Neuron (in vitro differentiated cells): ENCODE data around the gene PLA2G4F.

ENCODE experiments used
- H2AFZ ChIP-seq: one replicate; pipeline ENCODE4 v1.6.1; 2013; ENCODE audit warnings: low read depth, mild to moderate bottlenecking, inconsistent platforms, low read length, moderate library complexity
- H3K27me3 ChIP-seq: one replicate; pipeline ENCODE4 v1.6.1; 2013; ENCODE audit warnings: low read length; ENCODE audit not compliant: insufficient read depth
- H3K36me3 ChIP-seq: one replicate; pipeline ENCODE4 v1.6.1; 2013; ENCODE audit warnings: low read length; ENCODE audit not compliant: insufficient read depth
- H3K4me1 ChIP-seq: one replicate; pipeline ENCODE4 v1.6.1; 2013; ENCODE audit warnings: low read length; ENCODE audit not compliant: insufficient read depth
- H3K4me3 ChIP-seq: 2 replicates; pipeline ENCODE4 v1.5.1; 2013; ENCODE audit warnings: mild to moderate bottlenecking, low read length, moderate library complexity
- H3K9me3 ChIP-seq: one replicate; pipeline ENCODE4 v1.6.1; 2013; ENCODE audit warnings: low read length

The PLA2G4F gene

DNA sequence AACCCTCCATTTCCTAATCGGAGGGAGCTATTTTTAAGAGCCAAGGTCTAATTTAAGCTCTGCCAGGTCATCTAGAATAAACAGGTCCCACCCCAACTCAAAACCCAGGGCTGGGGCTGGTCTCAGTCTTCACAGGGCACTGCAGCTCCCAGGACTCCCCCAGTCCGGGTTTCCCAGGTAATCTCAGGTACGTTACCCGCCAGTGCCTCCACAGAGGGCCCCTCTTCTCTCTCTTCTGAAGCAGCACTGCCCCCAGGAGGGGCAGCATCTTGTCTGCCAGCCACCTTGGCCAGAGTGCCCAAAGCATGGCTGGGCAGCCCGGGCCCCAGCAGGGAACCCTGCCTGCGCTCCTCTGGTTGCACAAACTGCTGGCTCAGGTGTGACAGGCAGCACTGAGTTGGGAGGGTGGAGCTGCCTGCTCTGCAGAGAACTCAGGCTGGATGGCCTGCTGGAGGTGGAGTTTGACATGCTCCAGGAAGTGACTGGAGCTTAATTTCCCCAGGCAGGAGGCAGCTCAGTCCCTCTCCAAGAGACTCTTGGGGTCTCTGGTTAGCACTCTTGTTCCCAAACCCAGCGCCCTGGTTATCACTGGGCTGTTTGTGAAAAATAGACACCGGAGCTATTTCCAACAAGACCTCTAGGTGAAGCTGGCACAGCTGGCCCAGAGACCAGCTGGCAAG lies at the start of gene PLA2G4F:
PLA2G4F (minus strand) TSS at position 394 of the 680 bp plus-strand sequence; CDS start at position 307, 87 bp downstream.
- Histone ChIP-seq H3K4me1 (no peaks in the 10 kb centered on the region), H3K27me3 (no peaks in the 10 kb centered on the region), H3K4me3 (no peak within 1 kb of the TSS), H3K36me3 (peaks cover 30% of the 10 kb centered on the region), H3K9me3 (no peaks in the 10 kb centered on the region), H2AFZ (no peak within 1 kb of the TSS)

GRCh38 chr15:42203891-42204290 lies 47.5 kb upstream of the PLA2G4F start:
- H3K9me3 ChIP-seq: no peaks in the 10 kb centered on the region
- H3K4me1 ChIP-seq: peaks cover 12% of the 10 kb centered on the region
- H2AFZ ChIP-seq: no peak overlapping the region
- peaks cover 15% of the 10 kb centered on the region for H3K36me3 ChIP-seq
- no peaks in the 10 kb centered on the region for H3K27me3 ChIP-seq
- H3K4me3 ChIP-seq: no peak overlapping the region

- peaks cover 23% of the 10 kb centered on the region for H3K36me3 ChIP-seq
- H3K9me3 ChIP-seq: no peaks in the 10 kb centered on the region
- no peak overlapping the region for H3K4me3 ChIP-seq
- no peaks in the 10 kb centered on the region for H3K27me3 ChIP-seq
- H2AFZ ChIP-seq: no peak overlapping the region
- H3K4me1 ChIP-seq: peaks cover 9% of the 10 kb centered on the region
These were observed 46.2 kb upstream of the PLA2G4F start for GRCh38 chr15:42202653-42203052.

DNA sequence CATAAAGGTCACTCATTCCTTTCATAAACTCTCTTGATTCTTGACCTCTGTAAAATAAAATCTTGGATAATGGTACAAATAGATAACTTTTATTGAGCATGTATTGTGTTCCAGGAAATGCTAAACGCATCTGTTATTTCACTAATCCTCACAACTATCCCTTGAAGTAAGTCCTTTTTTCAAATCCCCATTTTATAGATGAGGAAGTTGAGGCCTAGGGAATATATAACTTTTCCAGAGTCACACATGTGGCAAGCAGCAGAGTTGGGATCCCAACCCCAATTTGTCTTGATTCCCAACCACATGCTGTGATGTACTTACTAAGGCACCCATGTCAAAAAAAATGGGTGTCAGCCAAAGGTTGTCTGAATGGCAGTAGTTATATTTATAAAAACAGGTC lies 45.4 kb upstream of the PLA2G4F start:
- H3K4me1 ChIP-seq: peaks cover under 1% of the 10 kb centered on the region
- peaks cover 26% of the 10 kb centered on the region for H3K36me3 ChIP-seq
- no peak overlapping the region for H2AFZ ChIP-seq
- peaks cover 2% of the 10 kb centered on the region for H3K9me3 ChIP-seq
- no peaks in the 10 kb centered on the region for H3K27me3 ChIP-seq
- H3K4me3 ChIP-seq: no peak overlapping the region

GRCh38 chr15:42199126-42199525 lies 42.7 kb upstream of the PLA2G4F start:
- no peak overlapping the region for H3K4me3 ChIP-seq

GRCh38 chr15:42198516-42198915 lies 42.1 kb upstream of the PLA2G4F start:
- no peaks in the 10 kb centered on the region for H3K4me1 ChIP-seq
- no peaks in the 10 kb centered on the region for H3K27me3 ChIP-seq
- no peak overlapping the region for H3K4me3 ChIP-seq
- peaks cover 23% of the 10 kb centered on the region for H3K36me3 ChIP-seq
- H2AFZ ChIP-seq: no peak overlapping the region
- H3K9me3 ChIP-seq: peaks cover 4% of the 10 kb centered on the region

More at GRCh38 chr15:42199126-42199525, 42.7 kb upstream of the PLA2G4F start:
- Histone ChIP-seq H3K9me3 (peaks cover 4% of the 10 kb centered on the region), H2AFZ (no peak overlapping the region), H3K36me3 (peaks cover 28% of the 10 kb centered on the region), H3K27me3 (no peaks in the 10 kb centered on the region), H3K4me1 (no peaks in the 10 kb centered on the region)

- Histone ChIP-seq H3K4me1 (no peaks in the 10 kb centered on the region), H3K4me3 (no peak overlapping the region), H2AFZ (no peak overlapping the region), H3K9me3 (peaks cover 4% of the 10 kb centered on the region), H3K27me3 (no peaks in the 10 kb centered on the region), H3K36me3 (peaks cover 38% of the 10 kb centered on the region)
These were observed 38.1 kb upstream of the PLA2G4F start for GRCh38 chr15:42194513-42194912.

GRCh38 chr15:42193383-42193782 lies 36.9 kb upstream of the PLA2G4F start:
- no peak overlapping the region for H2AFZ ChIP-seq
- no peaks in the 10 kb centered on the region for H3K27me3 ChIP-seq
- no peak overlapping the region for H3K4me3 ChIP-seq
- H3K4me1 ChIP-seq: no peaks in the 10 kb centered on the region
- H3K36me3 ChIP-seq: peaks cover 35% of the 10 kb centered on the region
- peaks cover 4% of the 10 kb centered on the region for H3K9me3 ChIP-seq

- Histone ChIP-seq H3K36me3 (peaks cover 42% of the 10 kb centered on the region), H3K27me3 (no peaks in the 10 kb centered on the region), H3K4me1 (no peaks in the 10 kb centered on the region), H2AFZ (no peak overlapping the region), H3K9me3 (peaks cover 2% of the 10 kb centered on the region), H3K4me3 (no peak overlapping the region)
These were observed 35.3 kb upstream of the PLA2G4F start for GRCh38 chr15:42191610-42192346.

- Histone ChIP-seq H3K4me1 (no peaks in the 10 kb centered on the region), H3K4me3 (no peak overlapping the region), H3K9me3 (no peaks in the 10 kb centered on the region), H2AFZ (no peak overlapping the region), H3K36me3 (peaks cover 56% of the 10 kb centered on the region), H3K27me3 (no peaks in the 10 kb centered on the region)
These were observed 33.9 kb upstream of the PLA2G4F start for GRCh38 chr15:42190370-42190769.

DNA sequence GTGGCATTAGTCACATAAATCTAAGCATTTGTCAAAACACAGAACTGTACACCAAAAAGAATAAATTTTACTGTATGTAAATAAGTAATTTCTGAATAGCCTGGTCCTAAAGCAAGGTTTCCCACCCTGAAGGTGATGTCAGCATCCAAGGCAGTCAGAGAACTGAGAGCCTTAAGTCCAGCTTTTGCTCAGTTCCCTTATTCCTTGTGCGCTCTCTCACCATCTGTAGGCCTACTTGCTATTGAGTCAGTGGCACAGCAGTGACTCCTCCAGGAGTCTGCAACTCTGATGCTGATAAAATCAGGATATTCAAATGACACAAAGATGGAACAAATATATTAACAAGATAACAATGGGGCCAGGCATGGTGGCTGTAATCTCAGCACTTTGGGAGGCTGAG lies 29.4 kb upstream of the PLA2G4F start:
- Histone ChIP-seq H3K4me3 (no peak overlapping the region), H3K36me3 (peaks cover 76% of the 10 kb centered on the region), H3K9me3 (no peaks in the 10 kb centered on the region), H3K27me3 (no peaks in the 10 kb centered on the region), H3K4me1 (no peaks in the 10 kb centered on the region), H2AFZ (no peak overlapping the region)

GRCh38 chr15:42184736-42185135 lies 28.3 kb upstream of the PLA2G4F start:
- no peak overlapping the region for H2AFZ ChIP-seq
- no peaks in the 10 kb centered on the region for H3K9me3 ChIP-seq
- H3K4me3 ChIP-seq: no peak overlapping the region
- no peaks in the 10 kb centered on the region for H3K27me3 ChIP-seq
- H3K36me3 ChIP-seq: peaks cover 78% of the 10 kb centered on the region
- no peaks in the 10 kb centered on the region for H3K4me1 ChIP-seq

- no peak overlapping the region for H3K4me3 ChIP-seq
- H2AFZ ChIP-seq: no peak overlapping the region
- no peaks in the 10 kb centered on the region for H3K9me3 ChIP-seq
- no peaks in the 10 kb centered on the region for H3K4me1 ChIP-seq
- H3K27me3 ChIP-seq: no peaks in the 10 kb centered on the region
- H3K36me3 ChIP-seq: peaks cover 81% of the 10 kb centered on the region
These were observed 27.9 kb upstream of the PLA2G4F start for GRCh38 chr15:42184296-42184695.
